GM12878 (cell line): Measurements from ENCODE around the gene HSF4. TPM values are rescaled to one million over a fixed set of nuclear protein-coding genes. Genes with fewer than 3 reads are reported as not detected.

Experiments used
- ATAC-seq: fragments of 200-7000 bp; cut with Tn5 transposase; 3 replicates; pipeline ENCODE4 v1.9.1; 2020; ENCODE audit warnings: mild to moderate bottlenecking, moderate library complexity
- BruUV-seq: library from RNA; stranded (reverse); fragments of 400-500 nt; replicated peaks from 2 replicates; lab custom pipeline; 2021; lab: Mats Ljungman, UMichigan
- CTCF ChIA-PET: fragments of 300-600 bp; sonication (Branson Sonifier 250); formaldehyde crosslinking; extraction: SDS; loops from one replicate; lab custom pipeline; 2021; ENCODE audit warnings: inconsistent platforms; lab: Yijun Ruan, JAX
- POLR2A ChIA-PET: fragments of 350-600 bp; formaldehyde crosslinking; extraction: SDS; loops from one replicate; lab custom pipeline; 2021; ENCODE audit warnings: inconsistent platforms; lab: Charles Lee
- RAD21 ChIA-PET: fragments of 300-600 bp; sonication (Branson Sonifier 250); formaldehyde crosslinking; loops from one replicate; lab custom pipeline; 2023; ENCODE audit warnings: antibody characterized with exemption; ENCODE audit not compliant: unreplicated experiment; lab: Charles Lee
- SMC1A ChIA-PET: fragments of 300-600 bp; sonication (Branson Sonifier 250); formaldehyde crosslinking; loops from one replicate; lab custom pipeline; 2023; ENCODE audit not compliant: unreplicated experiment, uncharacterized antibody; lab: Charles Lee
- DNase-seq: peaks from one replicate; pipeline ENCODE4 v3.0.0-alpha.2; 2011; ENCODE audit warnings: low read depth, low spot score
- FAIRE-seq: peaks from 3 replicates; lab custom pipeline; 2011; peaks lifted over from hg19 to GRCh38; lab: Jason Lieb, UNC
- H2AFZ ChIP-seq: 2 replicates; pipeline ENCODE4 v1.6.0; 2011; ENCODE audit warnings: low read depth, low read length, control low read depth; ENCODE audit not compliant: control insufficient read depth
- H3K27ac ChIP-seq: 2 replicates; pipeline ENCODE4 v1.5.1; 2011; ENCODE audit warnings: control low read depth; ENCODE audit not compliant: control insufficient read depth, insufficient read depth
- H3K27me3 ChIP-seq, 2 experiments: replicated peaks in 1 of 2; 2 replicates each; pipeline versions ENCODE4 v1.6.0 to v1.6.1; 2011; ENCODE audit warnings: low read length in 1 of 2; ENCODE audit not compliant: control insufficient read depth in 2 of 2, insufficient read depth in 2 of 2
- H3K36me3 ChIP-seq, 2 experiments: 2 replicates each; pipeline ENCODE4 v1.5.1; 2011; ENCODE audit warnings: low read length in 1 of 2; ENCODE audit not compliant: control insufficient read depth in 2 of 2, insufficient read depth in 2 of 2
- H3K4me1 ChIP-seq: 2 replicates; pipeline ENCODE4 v1.6.1; 2011; ENCODE audit warnings: mild to moderate bottlenecking, low read length, moderate library complexity, mixed read lengths; ENCODE audit not compliant: control insufficient read depth, insufficient read depth
- H3K4me2 ChIP-seq: 2 replicates; pipeline ENCODE4 v1.6.0; 2011; ENCODE audit warnings: control low read depth; ENCODE audit not compliant: control insufficient read depth, insufficient read depth
- H3K4me3 ChIP-seq: fragments of 200-600 bp; sonication (generic); 2 replicates; pipeline ENCODE4 v1.5.1; 2016
- H3K79me2 ChIP-seq: 2 replicates; pipeline ENCODE4 v1.6.0; 2011; ENCODE audit warnings: low read length; ENCODE audit not compliant: control insufficient read depth, insufficient read depth
- H3K9ac ChIP-seq: 2 replicates; pipeline ENCODE4 v1.8.0; 2011; ENCODE audit warnings: low read length, control low read depth, mixed read lengths; ENCODE audit not compliant: control insufficient read depth, insufficient read depth
- H3K9me3 ChIP-seq: replicated peaks from 3 replicates; pipeline ENCODE4 v1.5.1; 2011; ENCODE audit warnings: mild to moderate bottlenecking, low read length; ENCODE audit not compliant: control insufficient read depth, insufficient read depth
- H4K20me1 ChIP-seq: 2 replicates; pipeline ENCODE4 v1.6.0; 2011; ENCODE audit not compliant: control insufficient read depth, insufficient read depth
- BMI1 ChIP-seq: fragments of 450-650 bp; IDR thresholded peaks from 2 replicates; pipeline ENCODE4 v1.6.1; 2016; ENCODE audit warnings: mild to moderate bottlenecking, moderate library complexity, borderline replicate concordance
- CREM ChIP-seq: IDR thresholded peaks from 2 replicates; pipeline ENCODE4 v1.6.1; 2014; ENCODE audit warnings: antibody characterized with exemption, low read depth
- IRF4 ChIP-seq: IDR thresholded peaks from 2 replicates; pipeline ENCODE4 v1.6.1; 2011; ENCODE audit warnings: low read depth, low read length
- KAT2A ChIP-seq: conservative IDR thresholded peaks from 2 replicates; pipeline ENCODE4 v1.6.1; 2011; ENCODE audit warnings: low read depth, low read length; ENCODE audit not compliant: control insufficient read depth
- MYB ChIP-seq: fragments of 150-350 bp; IDR thresholded peaks from 2 replicates; pipeline ENCODE4 v1.6.1; 2014; ENCODE audit warnings: mild to moderate bottlenecking, low read depth, low read length, borderline replicate concordance
- PBX3 ChIP-seq: IDR thresholded peaks from 2 replicates; pipeline ENCODE4 v1.6.1; 2011; ENCODE audit warnings: mild to moderate bottlenecking, low read depth, low read length, moderate library complexity; ENCODE audit not compliant: insufficient replicate concordance
- RB1 ChIP-seq: fragments of 450-650 bp; formaldehyde crosslinking; IDR thresholded peaks from 2 replicates; pipeline ENCODE4 v1.6.1; 2017; ENCODE audit warnings: mild to moderate bottlenecking, borderline replicate concordance
- SUPT20H ChIP-seq: IDR thresholded peaks from 2 replicates; pipeline ENCODE4 v1.6.1; 2011; ENCODE audit warnings: low read depth, mild to moderate bottlenecking, low read length, moderate library complexity, borderline replicate concordance; ENCODE audit not compliant: control insufficient read depth
- TCF12 ChIP-seq: IDR thresholded peaks from 2 replicates; pipeline ENCODE4 v1.6.1; 2011; ENCODE audit warnings: low read depth, mild to moderate bottlenecking, low read length
- TCF3 ChIP-seq: IDR thresholded peaks from 2 replicates; pipeline ENCODE4 v1.6.1; 2012; ENCODE audit warnings: low read depth, mild to moderate bottlenecking, low read length, borderline replicate concordance; ENCODE audit not compliant: insufficient read depth
- YBX1 ChIP-seq: fragments of 450-650 bp; IDR thresholded peaks from 2 replicates; pipeline ENCODE4 v1.6.1; 2016; ENCODE audit warnings: antibody characterized with exemption
- ZNF207 ChIP-seq: fragments of 450-650 bp; IDR thresholded peaks from 2 replicates; pipeline ENCODE4 v1.6.1; 2014; ENCODE audit warnings: antibody characterized with exemption, mild to moderate bottlenecking, borderline replicate concordance
- WGBS: methylation state at CpG from one replicate; pipeline ENCODE4 v1.1.6; 2016; ENCODE audit warnings: low lambda C conversion rate; ENCODE audit not compliant: insufficient replicate concordance, insufficient coverage; ENCODE audit errors: missing lambda C conversion rate; 5-methylcytosine and 5-hydroxymethylcytosine counted together
- in situ Hi-C: fragments of 300-500 bp; cut with MboI; formaldehyde crosslinking; loops from 9 replicates; pipeline ENCODE4 v1.14.3; 2018; ENCODE audit warnings: mixed read lengths
- intact Hi-C: fragments of 100-400 bp; cut with micrococcal nuclease; formaldehyde crosslinking; loops from one replicate; pipeline ENCODE4 v1.14.2; 2022; ENCODE audit not compliant: unreplicated experiment
- polyA plus RNA-seq, 11 experiments: library from polyadenylated mRNA; depleted of rRNA in 4 of 11; unstranded in 6 of 11; stranded (reverse) in 5 of 11; fragments of >200 nt; fragmentation: Nextera tagmentation in 4 of 11; fragmentation: Illumina TruSeq in 1 of 11; extraction: Ambion mirVana in 4 of 11; extraction: Trizol in 1 of 11; gene quantifications; 1 replicate in 1 of 11; 2 replicates in 10 of 11; pipeline versions ENCODE4 v1.2.1 to v1.2.3, GENCODE V29; 2011 to 2016; ENCODE audit warnings: inconsistent platforms in 2 of 11, missing spikeins in 2 of 11, low read depth in 1 of 11
- total RNA-seq, 4 experiments: library from RNA; depleted of rRNA in 3 of 4; stranded (reverse); fragments of >200 nt in 3 of 4; fragmentation: Illumina TruSeq in 1 of 4; extraction: Trizol in 1 of 4; gene quantifications; 2 replicates each; pipeline versions ENCODE4 v1.2.1 to v1.2.3, GENCODE V29; 2013 to 2021
- TF ChIP-seq, protein P1 (sequence below): fragments of 450-650 bp; IDR thresholded peaks from 2 replicates; pipeline ENCODE4 v1.6.1; 2017; ENCODE audit warnings: mild to moderate bottlenecking, low read depth, inconsistent platforms; ENCODE audit not compliant: poor library complexity, severe bottlenecking
- TF ChIP-seq, protein P2 (sequence below): IDR thresholded peaks from 2 replicates; pipeline ENCODE4 v1.6.1; 2012; ENCODE audit warnings: low read depth, low read length, improper control_type of control experiment

HSF4 gene
- total and polyA plus RNA-seq, 10 of the 15 experiments (the other 5 are each of a cell fraction or from before 2014, with no cell fraction given) = 0.31 to 9.9 (median 2.6) TPM; not detected in 1

DNA sequence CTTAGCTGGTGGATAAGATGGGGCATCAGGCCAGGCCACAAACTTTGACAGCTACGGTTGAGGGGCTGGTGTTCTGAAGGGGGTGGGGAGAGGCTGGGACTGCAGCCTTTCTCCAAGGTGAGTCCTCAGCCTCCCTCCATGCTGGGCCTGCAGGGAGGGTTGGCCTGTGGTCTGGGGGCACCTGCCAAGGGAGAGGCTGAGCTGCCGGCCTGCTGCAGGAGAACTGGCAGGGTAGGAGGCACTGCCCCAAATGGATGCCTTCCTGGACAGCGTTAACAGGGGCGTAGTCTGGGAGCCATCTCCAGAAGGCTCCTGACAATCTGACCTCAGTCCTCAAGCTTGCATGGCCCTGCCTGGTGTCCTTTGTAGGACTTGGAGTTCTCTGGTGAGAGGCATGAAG, 39.5 kb downstream of the HSF4 start:
- FAIRE-seq = no peak
- no TSS peak for BruUV-seq
- RAD21 ChIA-PET = no interaction called here

DNA sequence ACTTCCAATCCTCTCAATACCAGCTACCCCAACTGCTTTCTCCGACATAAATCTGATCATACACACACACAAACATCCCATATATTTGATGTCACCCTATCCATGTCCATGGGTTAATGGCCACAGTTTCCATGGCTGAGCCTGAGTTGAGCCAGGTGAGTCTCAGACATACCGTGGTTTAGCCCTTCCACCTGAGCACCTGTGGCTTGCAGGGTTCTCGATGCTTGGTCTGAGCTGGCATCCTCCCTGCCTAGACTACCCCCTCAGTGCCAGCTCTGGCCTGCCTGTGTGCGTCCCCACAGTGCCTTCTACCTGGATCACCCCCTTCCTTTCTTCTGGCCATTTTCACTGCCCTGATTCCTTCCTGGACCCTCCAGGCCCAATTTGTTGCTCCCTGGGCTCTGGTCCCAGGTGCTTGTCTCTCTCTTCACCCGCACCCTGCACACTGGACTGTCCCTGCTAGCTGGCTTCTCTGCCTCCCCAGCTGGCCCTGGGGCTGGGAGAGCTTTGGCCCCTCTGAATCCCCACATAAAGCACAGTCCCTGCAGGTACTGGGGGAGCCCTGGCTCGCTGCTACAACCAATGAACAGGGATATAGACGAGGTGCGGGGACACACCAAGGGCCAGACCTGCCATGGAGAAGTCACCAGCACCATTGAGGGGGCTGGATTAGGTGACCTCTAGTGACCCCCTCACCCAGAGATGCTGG, 41.7 kb downstream of the HSF4 start:
- Histone ChIP-seq H3K4me2 (no peak overlapping the region), H3K79me2 (no peaks in the 10 kb centered on the region), H4K20me1 (no peaks in the 10 kb centered on the region), H3K4me3 (no peak overlapping the region), H3K36me3 (peaks cover 7 to 21% of the 10 kb centered on the region in 2 experiments; a peak in 3 of 4 replicates), H3K4me1 (no peaks in the 10 kb centered on the region), H3K27ac (no peak overlapping the region), H3K9me3 (no peaks in the 10 kb centered on the region), H3K9ac (no peak overlapping the region), H3K27me3 (no peaks in the 10 kb centered on the region), H2AFZ (no peak overlapping the region)
- WGBS = 98% methylated on average over 8 of the region's 8 CpGs
- no peak for DNase-seq
- in situ Hi-C loops = no loop called here
- intact Hi-C loops = no loop called here
- no TSS peak for BruUV-seq
- CTCF ChIA-PET = interaction anchor here (0.5 kb wide), 1 partner anchor 9 kb away, joined by 4 read pairs; no protein-coding TSS in a partner anchor
- RAD21 ChIA-PET = no interaction called here
- POLR2A ChIA-PET = interaction anchor here (1.0 kb wide), 1 partner anchor 8 kb away, joined by 3 read pairs; no protein-coding TSS in a partner anchor
- no peak for ATAC-seq
- SMC1A ChIA-PET = no interaction called here
- no peak for FAIRE-seq
- no peak for TF ChIP-seq RB1
- TF ChIP-seq MYB = no peak
- TF ChIP-seq IRF4 = no peak
- TF ChIP-seq YBX1 = no peak
- TF ChIP-seq, protein P1, sequence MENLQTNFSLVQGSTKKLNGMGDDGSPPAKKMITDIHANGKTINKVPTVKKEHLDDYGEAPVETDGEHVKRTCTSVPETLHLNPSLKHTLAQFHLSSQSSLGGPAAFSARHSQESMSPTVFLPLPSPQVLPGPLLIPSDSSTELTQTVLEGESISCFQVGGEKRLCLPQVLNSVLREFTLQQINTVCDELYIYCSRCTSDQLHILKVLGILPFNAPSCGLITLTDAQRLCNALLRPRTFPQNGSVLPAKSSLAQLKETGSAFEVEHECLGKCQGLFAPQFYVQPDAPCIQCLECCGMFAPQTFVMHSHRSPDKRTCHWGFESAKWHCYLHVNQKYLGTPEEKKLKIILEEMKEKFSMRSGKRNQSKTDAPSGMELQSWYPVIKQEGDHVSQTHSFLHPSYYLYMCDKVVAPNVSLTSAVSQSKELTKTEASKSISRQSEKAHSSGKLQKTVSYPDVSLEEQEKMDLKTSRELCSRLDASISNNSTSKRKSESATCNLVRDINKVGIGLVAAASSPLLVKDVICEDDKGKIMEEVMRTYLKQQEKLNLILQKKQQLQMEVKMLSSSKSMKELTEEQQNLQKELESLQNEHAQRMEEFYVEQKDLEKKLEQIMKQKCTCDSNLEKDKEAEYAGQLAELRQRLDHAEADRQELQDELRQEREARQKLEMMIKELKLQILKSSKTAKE = no peak
- no peak for TF ChIP-seq TCF3
- no peak for TF ChIP-seq PBX3
- TF ChIP-seq SUPT20H = no peak
- no peak for TF ChIP-seq BMI1
- TF ChIP-seq TCF12 = no peak
- TF ChIP-seq, protein P2, sequence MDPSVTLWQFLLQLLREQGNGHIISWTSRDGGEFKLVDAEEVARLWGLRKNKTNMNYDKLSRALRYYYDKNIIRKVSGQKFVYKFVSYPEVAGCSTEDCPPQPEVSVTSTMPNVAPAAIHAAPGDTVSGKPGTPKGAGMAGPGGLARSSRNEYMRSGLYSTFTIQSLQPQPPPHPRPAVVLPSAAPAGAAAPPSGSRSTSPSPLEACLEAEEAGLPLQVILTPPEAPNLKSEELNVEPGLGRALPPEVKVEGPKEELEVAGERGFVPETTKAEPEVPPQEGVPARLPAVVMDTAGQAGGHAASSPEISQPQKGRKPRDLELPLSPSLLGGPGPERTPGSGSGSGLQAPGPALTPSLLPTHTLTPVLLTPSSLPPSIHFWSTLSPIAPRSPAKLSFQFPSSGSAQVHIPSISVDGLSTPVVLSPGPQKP = no peak

More for the DNA sequence above, 39.5 kb downstream of the HSF4 start:
- Histone ChIP-seq H3K4me3 (no peak overlapping the region), H2AFZ (no peak overlapping the region), H3K36me3 (peaks cover 8 to 29% of the 10 kb centered on the region in 2 experiments; a peak in 3 of 4 replicates), H3K79me2 (no peaks in the 10 kb centered on the region), H3K4me2 (no peak overlapping the region), H3K9ac (no peak overlapping the region), H3K9me3 (no peaks in the 10 kb centered on the region), H3K27ac (no peak overlapping the region), H3K27me3 (no peaks in the 10 kb centered on the region), H4K20me1 (no peaks in the 10 kb centered on the region), H3K4me1 (no peaks in the 10 kb centered on the region)
- intact Hi-C loops (no loop called here), in situ Hi-C loops (no loop called here)
- ATAC-seq = no peak
- 63% methylated on average over 4 of the region's 4 CpGs for WGBS
- ChIA-PET CTCF (no interaction called here), POLR2A (no interaction called here), SMC1A (no interaction called here)
- DNase-seq = no peak
- TF ChIP-seq ZNF207 (no peak), KAT2A (no peak), CREM (no peak)
